Measurements from ENCODE around the gene MLLT6.

GRCh38 chr17:38701504-38702165, 3.4 kb upstream of the MLLT6 start:
- TF ChIP-seq CTCF (IDR thresholded peaks at IDR 0.05): no peak
- TF ChIP-seq POLR2A (IDR thresholded peaks at IDR 0.05): no peak
- no peak for TF ChIP-seq POLR2AphosphoS5 (IDR thresholded peaks at IDR 0.05; ENCODE audit: insufficient read depth in 1 of 2, low read depth in 1 of 2)
